Stimulated activated CD4-positive, alpha-beta T cell treated with anti-CD3 and anti-CD28 coated beads, Interleukin-1b, Interleukin-23, amount 100 ng/mL, for 1 hour (primary cell): ENCODE measurements around the gene PPP1R1C.
A peak's percentile ranks its signal among the peaks of the same experiment; 100 is the strongest.
"Not testable (repeated sequence)": the region's sequence is repeated elsewhere in the genome, so short reads cannot be mapped to it uniquely, and the experiment has no call there.

Experiments used
- DNase-seq, 2 donors: peaks; one replicate each; pipeline ENCODE4 v3.0.0-alpha.2; 2020; ENCODE audit warnings: low read depth in 2 of 2

The PPP1R1C gene, protein sequence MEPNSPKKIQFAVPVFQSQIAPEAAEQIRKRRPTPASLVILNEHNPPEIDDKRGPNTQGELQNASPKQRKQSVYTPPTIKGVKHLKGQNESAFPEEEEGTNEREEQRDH

GRCh38 chr2:181985632-181986205 lies at the start of gene PPP1R1C:
Gene PPP1R1C, plus strand, starts transcription at chr2:181985853. Its CDS starts 258 bp downstream, at chr2:181986111.
- no peak for DNase-seq

GRCh38 chr2:181937473-181937872 lies 48.2 kb upstream of the PPP1R1C start:
- DNase-seq, result no peak

- no peak for DNase-seq
These were observed 42.1 kb upstream of the PPP1R1C start for GRCh38 chr2:181943411-181944124.

- DNase-seq, result no peak
These were observed 41.3 kb upstream of the PPP1R1C start for GRCh38 chr2:181944164-181944913.

DNA sequence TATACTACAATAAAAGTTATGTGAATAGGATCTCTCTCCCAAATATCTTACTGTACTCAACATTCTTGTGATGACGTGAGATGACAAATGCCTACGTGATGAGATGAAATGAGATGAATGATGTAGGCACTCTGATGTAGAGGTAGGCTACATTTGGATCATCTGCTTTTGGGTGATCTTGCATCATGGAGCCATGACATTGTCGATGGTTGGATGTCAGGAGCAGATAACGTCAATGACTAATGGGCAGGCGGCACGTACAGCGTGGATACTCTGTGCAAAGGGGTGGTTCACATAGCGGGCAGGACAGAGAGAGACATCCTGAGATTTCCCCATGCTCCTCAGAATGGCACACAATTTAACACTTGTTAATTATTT lies 40.8 kb upstream of the PPP1R1C start:
- DNase-seq, result no peak

DNA sequence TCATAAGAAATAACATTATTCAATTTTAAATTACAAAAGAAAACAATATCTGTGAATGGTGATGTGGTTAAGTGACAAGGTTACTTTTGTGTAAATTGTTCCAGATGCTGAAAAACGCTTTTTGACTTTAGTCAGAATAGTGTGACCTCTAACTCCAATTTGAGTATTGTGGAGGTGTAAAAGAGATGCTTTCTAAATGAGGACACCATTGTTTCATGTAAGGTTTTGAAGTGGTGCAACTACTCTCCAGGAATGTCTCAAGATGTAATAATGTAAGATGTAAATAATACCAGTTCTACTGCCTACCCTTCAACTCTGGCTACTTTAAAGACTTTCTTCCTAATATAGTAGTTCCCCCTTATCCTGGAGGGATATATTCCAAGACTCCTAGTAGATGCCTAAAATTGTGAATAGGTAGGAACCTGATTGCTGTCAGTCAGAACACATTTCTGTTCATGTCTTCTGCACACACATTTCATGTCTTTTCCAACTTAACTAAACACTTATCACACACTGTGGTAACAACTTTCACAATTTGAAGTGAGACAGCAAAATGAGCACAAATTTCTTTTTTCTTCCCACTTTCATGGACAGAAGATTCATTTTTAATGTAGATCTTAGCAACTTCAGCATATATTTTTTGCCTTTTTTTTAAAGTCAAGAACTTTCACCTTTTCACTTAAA lies 39.1 kb upstream of the PPP1R1C start:
- no peak for DNase-seq

GRCh38 chr2:181947273-181947672 lies 38.4 kb upstream of the PPP1R1C start:
- no peak for DNase-seq

DNA sequence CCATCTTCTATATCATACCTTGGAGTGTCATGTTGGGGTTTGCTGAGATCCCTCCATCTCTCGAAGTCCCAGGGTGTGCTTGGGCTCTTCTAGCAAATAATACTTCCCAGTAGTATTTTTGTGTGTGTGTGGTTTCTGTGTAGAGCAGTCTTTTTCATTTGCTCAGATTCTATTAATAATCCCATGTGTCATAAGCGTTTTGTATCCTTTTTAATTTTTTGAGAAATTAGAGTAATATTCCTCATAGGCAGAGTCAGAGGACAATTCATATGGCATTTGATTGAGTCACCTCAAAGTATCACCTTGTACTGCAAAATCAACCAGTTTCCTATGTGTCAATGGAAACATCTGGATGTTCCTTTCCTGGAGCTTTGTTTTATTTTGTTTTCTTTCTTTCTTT lies 37.4 kb upstream of the PPP1R1C start:
- DNase-seq, result no peak

DNA sequence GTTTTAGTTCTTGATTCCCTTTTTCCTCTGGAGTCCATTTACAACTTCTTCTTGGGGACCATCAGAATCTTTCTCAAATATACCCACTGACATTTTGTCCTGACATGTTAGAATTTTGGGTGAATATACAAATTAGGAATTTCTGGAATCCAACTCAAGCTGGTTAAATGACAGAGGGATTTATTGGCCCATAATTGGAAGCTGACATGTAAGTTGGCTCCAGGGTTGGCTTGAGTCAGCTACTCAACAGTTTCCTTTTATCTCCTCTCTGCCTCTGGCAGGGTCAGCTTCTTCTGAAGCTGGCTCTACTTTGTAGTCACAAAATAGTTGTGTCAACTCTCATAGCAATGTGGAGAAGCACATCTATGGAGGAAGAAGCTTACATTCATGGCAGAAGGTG lies 36.6 kb upstream of the PPP1R1C start:
- DNase-seq, result no peak

DNA sequence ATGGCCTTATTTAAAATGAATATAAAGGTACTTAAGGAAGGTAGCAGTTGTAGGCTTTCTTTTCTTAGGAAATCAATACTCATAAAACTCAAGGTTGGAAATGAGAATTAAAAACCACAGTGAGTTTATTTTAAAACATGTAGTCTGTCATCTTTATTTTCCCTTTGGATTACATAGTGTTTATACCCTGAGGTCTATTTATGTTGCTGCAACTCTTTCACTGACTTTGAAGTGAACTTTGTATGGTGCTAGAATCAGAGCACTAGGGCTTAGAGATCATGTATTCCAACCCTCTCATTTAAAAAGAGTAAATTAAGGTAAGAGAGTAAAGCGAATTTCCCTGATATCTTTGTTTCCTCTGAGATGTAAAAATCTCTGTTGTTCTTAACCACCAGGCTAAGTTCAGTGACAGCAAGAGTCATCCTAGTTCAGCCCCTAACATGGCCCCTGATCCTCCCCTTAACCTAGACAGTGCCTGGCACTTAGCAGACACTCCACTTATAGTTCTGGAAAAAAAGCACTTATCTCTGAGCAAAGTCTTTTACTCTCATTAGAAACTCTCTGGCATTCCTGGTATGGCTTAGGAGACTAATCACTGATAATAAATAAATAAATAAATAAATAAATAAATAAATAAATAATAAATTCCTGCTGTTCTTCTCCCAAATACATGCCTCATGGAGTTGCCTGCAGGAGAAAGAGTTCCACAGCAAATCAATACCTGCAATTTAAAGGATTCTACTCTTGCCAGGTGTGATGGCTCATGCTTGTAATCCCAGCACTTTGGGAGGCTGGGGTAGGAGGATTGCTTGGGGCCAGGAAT lies 33.0 kb upstream of the PPP1R1C start:
- no peak for DNase-seq

- peak; percentile 13 to 39 for DNase-seq
These were observed 31.6 kb upstream of the PPP1R1C start for GRCh38 chr2:181953881-181954537.

DNA sequence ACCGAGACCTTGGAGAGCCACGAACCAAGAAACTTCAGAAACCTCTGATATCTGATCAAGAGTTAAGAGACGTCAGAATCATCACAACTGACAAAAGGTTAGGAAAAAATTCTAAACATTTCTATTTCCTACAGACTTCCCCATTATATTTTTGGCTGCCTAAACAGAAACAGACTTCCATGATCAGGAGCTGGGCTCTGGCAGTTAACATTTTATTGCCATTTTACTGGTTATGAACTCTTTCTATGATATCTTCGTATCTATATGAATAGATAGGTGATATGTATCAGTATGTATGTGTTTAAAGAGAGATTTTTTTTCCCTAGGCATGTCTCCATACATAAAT lies 31.1 kb upstream of the PPP1R1C start:
- no peak for DNase-seq

GRCh38 chr2:181955010-181955409 lies 30.6 kb upstream of the PPP1R1C start:
- no peak for DNase-seq

DNA sequence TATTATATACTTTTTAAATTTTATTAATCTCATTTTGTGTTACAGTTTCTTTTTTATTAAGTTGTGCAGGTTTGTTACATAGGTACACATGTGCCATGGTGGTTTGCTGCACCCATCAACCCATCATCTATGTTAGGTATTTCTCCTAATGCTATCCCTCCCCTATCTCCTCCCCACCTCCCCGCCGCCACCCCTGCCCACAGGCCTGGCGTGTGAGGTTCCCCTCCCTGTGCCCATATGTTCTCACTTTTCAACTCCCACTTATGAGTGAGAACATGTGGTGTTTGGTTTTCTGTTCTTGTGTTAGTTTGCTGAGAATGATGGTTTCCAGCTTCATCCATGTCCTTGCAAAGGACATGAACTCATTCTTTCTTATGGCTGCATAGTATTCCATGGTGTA lies 29.8 kb upstream of the PPP1R1C start:
- not testable (repeated sequence) for DNase-seq

DNA sequence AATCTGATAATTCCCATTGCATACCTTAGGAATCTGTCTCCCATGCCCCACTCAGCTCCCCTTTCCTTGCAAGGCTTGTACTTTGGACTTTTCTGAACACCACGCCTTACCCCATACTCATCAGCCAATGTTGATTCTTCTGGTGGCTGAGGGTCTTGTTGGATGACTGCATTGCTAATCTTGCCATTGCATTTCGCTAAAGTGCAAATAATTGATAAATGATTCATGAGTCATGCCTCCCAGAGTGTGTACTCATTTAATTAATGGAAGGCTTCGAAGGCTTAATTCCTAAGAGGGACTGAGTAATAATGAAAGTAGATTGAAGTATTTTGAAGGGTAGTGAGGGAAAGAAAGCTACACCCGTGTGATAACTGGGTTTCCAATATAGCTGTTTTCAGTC lies 28.0 kb upstream of the PPP1R1C start:
- no peak for DNase-seq

DNA sequence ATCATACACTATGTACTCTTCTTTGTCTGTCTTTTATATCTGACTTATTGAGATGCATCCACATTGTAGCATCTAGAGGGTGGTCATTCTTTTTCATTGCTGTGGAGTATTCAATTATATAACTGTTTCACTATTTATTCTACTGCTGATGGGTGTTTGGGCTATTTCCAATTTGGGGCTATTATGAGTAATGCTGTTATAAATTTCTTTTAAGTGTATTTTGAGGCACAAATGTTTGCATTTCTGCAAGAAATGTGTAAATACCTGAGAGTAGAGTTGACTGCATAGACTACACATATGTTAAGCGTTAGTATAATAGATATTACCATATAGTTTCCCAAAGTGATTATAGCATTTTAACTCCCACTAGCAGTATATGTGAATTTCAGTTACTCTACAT lies 26.9 kb upstream of the PPP1R1C start:
- no peak for DNase-seq

DNA sequence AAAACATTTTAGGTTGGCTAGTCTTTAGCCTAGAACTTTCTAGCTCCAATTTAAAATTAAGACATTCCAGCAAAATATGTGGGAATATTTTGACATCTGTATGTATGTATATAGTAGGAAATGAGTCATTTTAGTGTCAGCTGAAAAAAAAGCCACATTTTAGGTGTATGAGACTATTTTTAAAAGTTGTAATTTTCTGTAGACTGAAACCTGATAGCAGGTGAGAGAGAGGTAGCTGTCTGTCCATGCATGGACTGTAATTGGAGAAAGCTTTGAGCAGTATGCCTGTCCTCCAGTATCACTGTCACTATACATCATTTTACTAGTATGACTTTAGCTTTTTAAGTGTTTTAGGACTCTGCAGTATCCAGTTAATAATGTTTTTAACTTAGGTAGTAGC lies 26.1 kb upstream of the PPP1R1C start:
- no peak for DNase-seq

- not testable (repeated sequence) for DNase-seq
These were observed 24.5 kb upstream of the PPP1R1C start for GRCh38 chr2:181961167-181961566.

DNA sequence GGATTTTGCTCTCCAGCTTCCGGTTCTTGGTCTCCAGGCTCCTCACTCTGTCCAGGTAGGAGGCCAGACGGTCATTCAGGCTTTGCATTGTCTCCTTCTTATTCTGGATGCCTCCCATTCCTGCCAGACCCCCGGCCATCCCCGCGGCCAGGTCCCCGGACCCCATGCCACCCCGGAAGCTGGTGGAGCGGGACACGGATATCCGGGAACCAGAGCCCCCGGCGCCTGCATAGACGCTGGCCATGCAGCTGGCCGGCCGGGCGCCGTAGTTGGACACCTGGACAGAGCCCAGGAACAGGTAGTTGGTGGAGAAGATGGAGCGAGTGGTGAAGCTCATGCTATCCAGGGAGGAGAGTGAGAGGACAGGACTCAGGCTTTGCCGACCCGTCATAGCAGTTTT lies 23.5 kb upstream of the PPP1R1C start:
- no peak for DNase-seq

- no peak for DNase-seq
These were observed 15.4 kb upstream of the PPP1R1C start for GRCh38 chr2:181970160-181970794.
